HG02973 (cell line): ENCODE data around the gene PDZD4.

Source experiments
- ATAC-seq: cut with Tn5 transposase; IDR thresholded peaks from one replicate; pipeline ENCODE4 v1.9.1; 2021; ENCODE audit warnings: moderate library complexity; ENCODE audit not compliant: unreplicated experiment

PDZD4 gene

GRCh38 chrX:153763989-153764755, 66.2 kb downstream of the PDZD4 start, which contains the start of gene PLXNB3:
PLXNB3 (plus strand) TSS chrX:153764249; CDS start chrX:153765536, 1,287 bp downstream.
- no peak for ATAC-seq

- ATAC-seq: no peak
Measured at GRCh38 chrX:153763298-153763932, 66.9 kb downstream of the PDZD4 start.

- ATAC-seq: no peak
Measured at GRCh38 chrX:153762626-153763173, 67.6 kb downstream of the PDZD4 start.

- no peak for ATAC-seq
Measured at GRCh38 chrX:153761863-153762262, 68.5 kb downstream of the PDZD4 start.

GRCh38 chrX:153755136-153755535, 75.2 kb downstream of the PDZD4 start:
- ATAC-seq: no peak
